Measurements from ENCODE around the gene SGCE. TPM values are rescaled to one million over a fixed set of nuclear protein-coding genes. Genes with fewer than 3 reads are reported as not detected.

SGCE gene
- total and polyA plus RNA-seq, 8 donors: 49.9 to 84.9 (median 72.8) TPM

- no peaks in the 10 kb centered on the region for H3K27me3 ChIP-seq
- H3K9me3 ChIP-seq: peaks cover 0 to 3% of the 10 kb centered on the region in 2 donors
- intact Hi-C loops (cut with DNase I): no loop called here
- no peak for TF ChIP-seq CTCF (IDR thresholded peaks at IDR 0.05)
- ATAC-seq (no peak), DNase-seq (no peak)
- no peaks in the 10 kb centered on the region for H3K36me3 ChIP-seq
- no peak overlapping the region for H3K4me3 ChIP-seq
- no peaks in the 10 kb centered on the region for H3K4me1 ChIP-seq
- no peak overlapping the region for H3K27ac ChIP-seq
Measured at GRCh38 chr7:94666879-94667587, 11.1 kb upstream of the SGCE start.

GRCh38 chr7:94665426-94665825 is 9.5 kb upstream of the SGCE start:
- ATAC-seq: no peak
- H3K27ac ChIP-seq: no peak overlapping the region
- H3K4me1 ChIP-seq: no peaks in the 10 kb centered on the region
- H3K36me3 ChIP-seq: no peaks in the 10 kb centered on the region
- H3K9me3 ChIP-seq: peaks cover 0 to 3% of the 10 kb centered on the region in 2 donors
- H3K27me3 ChIP-seq: no peaks in the 10 kb centered on the region
- no peak for TF ChIP-seq CTCF (IDR thresholded peaks at IDR 0.05)
- intact Hi-C loops (cut with DNase I): no loop called here
- peak in 1 of 4 donors; percentile 74 for DNase-seq
- H3K4me3 ChIP-seq: no peak overlapping the region

GRCh38 chr7:94664023-94664422 is 8.1 kb upstream of the SGCE start:
- no peak overlapping the region for H3K27ac ChIP-seq
- DNase-seq (peak in 1 of 4 donors; percentile 71), ATAC-seq (no peak)
- intact Hi-C loops (cut with DNase I): no loop called here
- H3K4me1 ChIP-seq: peaks cover 0 to 5% of the 10 kb centered on the region in 2 donors
- TF ChIP-seq CTCF (IDR thresholded peaks at IDR 0.05): no peak
- no peak overlapping the region for H3K4me3 ChIP-seq
- no peaks in the 10 kb centered on the region for H3K36me3 ChIP-seq
- H3K9me3 ChIP-seq: peaks cover 0 to 3% of the 10 kb centered on the region in 2 donors
- no peaks in the 10 kb centered on the region for H3K27me3 ChIP-seq

- Histone ChIP-seq H3K4me3 (no peak overlapping the region), H3K27me3 (peaks cover 0 to 4% of the 10 kb centered on the region in 2 donors), H3K9me3 (peaks cover 0 to 6% of the 10 kb centered on the region in 2 donors), H3K4me1 (peaks cover 0 to 7% of the 10 kb centered on the region in 2 donors), H3K27ac (no peak overlapping the region), H3K36me3 (no peaks in the 10 kb centered on the region)
- intact Hi-C loops (cut with DNase I): no loop called here
- ATAC-seq (no peak), DNase-seq (no peak)
- TF ChIP-seq CTCF (IDR thresholded peaks at IDR 0.05): no peak
Measured at GRCh38 chr7:94662548-94662947, 6.6 kb upstream of the SGCE start.

GRCh38 chr7:94660006-94660405 is 4.1 kb upstream of the SGCE start:
- Histone ChIP-seq H3K4me1 (peaks cover 0 to 29% of the 10 kb centered on the region in 2 donors), H3K9me3 (peaks cover 0 to 14% of the 10 kb centered on the region in 2 donors), H3K36me3 (no peaks in the 10 kb centered on the region), H3K4me3 (no peak overlapping the region), H3K27me3 (peaks cover 0 to 29% of the 10 kb centered on the region in 2 donors), H3K27ac (no peak overlapping the region)
- ATAC-seq: no peak
- DNase-seq: peak in 1 of 4 donors; percentile 9
- TF ChIP-seq CTCF (IDR thresholded peaks at IDR 0.05): no peak
- intact Hi-C loops (cut with DNase I): no loop called here

All from left lung (tissue), 10 donors.